Immature natural killer cell (primary cell): ENCODE results near the gene RIPK1. TPM values are rescaled to one million over a fixed set of nuclear protein-coding genes. Genes with fewer than 3 reads are reported as not detected.
"Not testable (repeated sequence)": the region's sequence is repeated elsewhere in the genome, so short reads cannot be mapped to it uniquely, and the experiment has no call there.

ENCODE experiments used
- DNase-seq, 3 donors: peaks; one replicate each; pipeline ENCODE4 v3.0.0; 2022; ENCODE audit warnings: mixed read lengths in 1 of 3
- H3K27ac Mint-ChIP-seq, 6 donors: one replicate each; pipeline ENCODE4 v1.8.0; 2020; ENCODE audit warnings: mixed read lengths in 6 of 6, mild to moderate bottlenecking in 5 of 6, inconsistent platforms in 4 of 6, moderate library complexity in 3 of 6
- H3K27me3 Mint-ChIP-seq, 3 donors: one replicate each; pipeline ENCODE4 v1.8.0; 2020 to 2021; ENCODE audit warnings: low read depth in 3 of 3, mild to moderate bottlenecking in 3 of 3, mixed read lengths in 3 of 3, moderate library complexity in 3 of 3, inconsistent platforms in 1 of 3
- H3K36me3 Mint-ChIP-seq, 3 donors: one replicate each; pipeline ENCODE4 v1.8.0; 2020; ENCODE audit warnings: mixed read lengths in 3 of 3, inconsistent platforms in 2 of 3, mild to moderate bottlenecking in 2 of 3
- H3K4me1 Mint-ChIP-seq, 2 donors: one replicate each; pipeline ENCODE4 v1.8.0; 2020; ENCODE audit warnings: inconsistent platforms in 2 of 2, mild to moderate bottlenecking in 2 of 2, mixed read lengths in 2 of 2, moderate library complexity in 1 of 2
- H3K4me3 Mint-ChIP-seq, 5 donors: one replicate each; pipeline ENCODE4 v1.8.0; 2020; ENCODE audit warnings: mild to moderate bottlenecking in 5 of 5, mixed read lengths in 5 of 5, inconsistent platforms in 3 of 5, moderate library complexity in 3 of 5
- H3K9me3 Mint-ChIP-seq, 6 donors: one replicate each; pipeline ENCODE4 v1.8.0; 2020; ENCODE audit warnings: mild to moderate bottlenecking in 6 of 6, mixed read lengths in 6 of 6, inconsistent platforms in 4 of 6, moderate library complexity in 3 of 6
- polyA plus RNA-seq, 3 donors: library from polyadenylated mRNA; unstranded; fragments of 300-500 nt; fragmentation: Illumina TruSeq; gene quantifications; one replicate each; pipeline ENCODE4 v1.2.3, GENCODE V29; 2021

RIPK1 gene
- 10 to 100 TPM; 13.8 to 32.6 (median 23.5) TPM for polyA plus RNA-seq

DNA sequence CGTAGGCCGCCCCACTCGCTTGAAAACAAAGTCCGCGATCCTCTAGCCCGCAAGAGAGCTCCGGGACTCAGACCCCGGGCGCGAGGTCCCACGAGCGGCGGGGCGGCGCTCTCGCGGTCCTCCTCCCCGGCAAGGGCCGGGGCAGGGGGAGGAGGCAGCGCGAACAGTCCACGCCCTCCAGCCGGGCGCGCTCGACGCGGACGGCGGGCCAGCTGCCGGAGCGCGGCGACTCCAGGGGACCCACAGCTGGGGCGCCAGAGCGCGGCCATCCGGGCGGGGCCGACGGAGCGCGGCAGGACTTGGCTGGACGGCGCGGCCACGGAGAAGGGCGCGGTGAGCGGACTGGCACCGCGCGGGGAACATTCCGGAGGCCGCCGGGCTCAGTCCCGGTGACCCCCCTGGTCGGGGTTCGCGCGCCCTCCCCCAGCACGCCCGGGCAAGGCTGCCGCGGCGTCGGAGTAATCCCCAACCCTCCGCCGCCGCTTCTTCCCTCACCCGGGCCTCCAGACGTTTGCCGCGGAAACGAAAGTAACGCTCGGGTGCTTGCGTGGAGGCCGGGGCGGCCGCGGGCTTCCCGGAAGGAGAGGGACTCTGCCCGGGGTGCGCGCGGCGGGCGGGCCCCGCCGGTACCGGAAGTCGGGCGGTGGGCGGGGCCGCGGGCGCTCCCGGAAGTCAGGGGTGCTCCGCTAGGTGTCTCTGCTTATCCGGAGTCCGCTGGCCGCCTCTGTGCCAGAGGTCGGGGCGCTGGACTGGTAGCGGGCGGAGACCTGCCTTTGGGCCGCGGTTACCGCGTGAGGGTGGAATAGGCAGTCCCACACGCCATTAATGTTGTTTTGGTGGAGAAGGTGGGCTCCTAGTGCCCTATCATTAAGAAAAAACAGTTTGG is at the start of gene RIPK1:
TSS of gene RIPK1 (plus strand) at position 166 of the 886 bp plus-strand sequence. CDS start 8,330 bp downstream, outside the sequence.
- peak; percentile 96 for DNase-seq
- H3K4me1 Mint-ChIP-seq, result peaks cover 64% of the 10 kb centered on the region in 2 donors

DNA sequence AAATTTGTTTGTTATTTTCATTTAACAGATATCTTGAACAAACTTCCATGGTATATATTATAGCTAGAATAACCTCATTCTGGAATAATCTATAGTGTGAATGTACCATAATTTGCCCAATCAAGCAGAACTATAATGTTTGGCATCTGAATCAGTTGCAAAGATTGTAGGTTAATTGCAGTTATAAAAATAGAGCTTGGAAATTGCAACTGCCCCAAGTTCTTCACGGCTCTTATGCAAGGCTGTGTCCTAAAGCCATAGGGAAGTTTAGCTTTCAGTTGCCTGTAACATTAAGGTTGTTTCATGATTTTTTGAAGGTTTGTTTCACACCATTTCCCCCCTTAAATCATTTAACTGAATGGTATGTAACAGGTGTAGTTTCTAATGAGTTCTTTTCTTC is 49.2 kb upstream of the RIPK1 start:
- Mint-ChIP-seq H3K27ac (peak overlapping the region in 3 of 6 donors; percentile 7 to 78 (median 66)), H3K27me3 (peaks cover 3 to 9% (median 4%) of the 10 kb centered on the region in 3 donors), H3K4me3 (no peak overlapping the region), H3K4me1 (peaks cover 16 to 17% of the 10 kb centered on the region in 2 donors), H3K9me3 (no peaks in the 10 kb centered on the region), H3K36me3 (peaks cover 25 to 39% (median 38%) of the 10 kb centered on the region in 3 donors)
- DNase-seq, result no peak

More for the DNA sequence above, at the start of gene RIPK1:
- H3K9me3 Mint-ChIP-seq, result no peaks in the 10 kb centered on the region
- peaks cover 6 to 29% (median 14%) of the 10 kb centered on the region in 3 donors for H3K27me3 Mint-ChIP-seq
- peak within 1 kb of the TSS; percentile 93 to 98 (median 96) for H3K4me3 Mint-ChIP-seq
- H3K27ac Mint-ChIP-seq, result peak within 1 kb of the TSS; percentile 93 to 99 (median 98)
- H3K36me3 Mint-ChIP-seq, result peaks cover 0 to 3% (median 0%) of the 10 kb centered on the region in 3 donors

DNA sequence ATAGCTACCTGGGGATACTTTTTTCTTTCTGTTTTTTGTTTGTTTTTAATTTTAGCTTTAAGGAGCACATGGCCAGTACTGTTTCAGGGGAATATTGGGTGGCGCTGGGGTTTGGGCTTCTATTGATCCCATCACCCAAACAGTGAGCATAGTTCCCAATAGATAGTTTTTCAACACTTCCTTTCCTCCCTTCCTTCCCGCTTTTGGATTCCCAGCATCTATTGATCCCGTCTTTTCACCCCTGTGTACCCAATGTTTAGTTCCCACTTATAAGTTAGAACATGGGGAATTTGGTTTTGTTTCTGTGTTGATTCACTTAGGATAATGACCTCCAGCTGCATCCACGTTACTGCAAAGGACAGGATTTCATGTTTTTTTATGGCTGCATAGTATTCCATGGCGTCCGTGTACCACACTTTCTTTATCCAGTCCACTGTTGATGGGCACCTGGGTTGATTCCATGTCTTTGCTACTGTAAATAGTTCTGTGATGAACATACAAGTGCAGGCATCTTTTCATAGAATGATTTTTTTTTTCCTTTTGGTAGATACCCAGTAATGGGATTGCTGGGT is 48.5 kb upstream of the RIPK1 start:
- peak overlapping the region in 5 of 6 donors; percentile 19 to 78 (median 66) for H3K27ac Mint-ChIP-seq

DNA sequence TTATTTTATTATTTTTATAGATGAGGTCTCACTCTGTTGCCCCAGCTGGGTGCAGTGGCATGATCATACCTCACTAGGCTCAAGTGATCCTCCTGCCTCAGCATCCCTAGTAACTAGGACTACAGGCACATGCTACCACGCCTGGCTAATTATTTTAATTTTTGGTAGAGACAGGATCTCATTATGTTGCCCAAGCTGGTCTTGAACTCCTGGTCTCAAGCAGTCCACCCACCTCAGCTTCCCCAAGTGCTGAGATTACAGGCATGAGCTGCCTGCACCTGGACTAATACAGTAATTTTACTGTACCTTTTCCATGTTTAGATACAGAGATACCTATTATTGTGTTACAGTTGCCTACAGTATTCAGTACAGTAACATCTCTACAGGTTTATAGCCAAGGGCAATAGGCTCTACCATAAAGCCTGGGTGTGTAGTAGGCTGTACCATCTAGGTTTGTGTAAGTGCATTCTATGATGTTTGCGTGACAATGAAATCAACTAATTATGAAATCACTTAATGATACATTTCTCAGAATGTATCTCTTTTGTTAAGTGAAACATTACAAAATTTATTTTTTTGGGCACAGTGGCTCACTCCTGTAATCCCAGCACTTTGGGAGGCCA is 47.2 kb upstream of the RIPK1 start:
- H3K9me3 Mint-ChIP-seq, H3K27ac Mint-ChIP-seq, H3K4me3 Mint-ChIP-seq, DNase-seq: not testable (repeated sequence)
- Mint-ChIP-seq H3K27me3 (peaks cover 3 to 10% (median 4%) of the 10 kb centered on the region in 3 donors), H3K36me3 (peaks cover 20 to 22% (median 21%) of the 10 kb centered on the region in 3 donors), H3K4me1 (peaks cover 33 to 36% of the 10 kb centered on the region in 2 donors)

More for the DNA sequence above, 48.5 kb upstream of the RIPK1 start:
- no peak for DNase-seq
- H3K36me3 Mint-ChIP-seq, result peaks cover 25 to 31% (median 31%) of the 10 kb centered on the region in 3 donors
- H3K4me1 Mint-ChIP-seq, result peaks cover 23 to 25% of the 10 kb centered on the region in 2 donors
- H3K27me3 Mint-ChIP-seq, result peaks cover 3 to 10% (median 4%) of the 10 kb centered on the region in 3 donors
- H3K9me3 Mint-ChIP-seq, result no peaks in the 10 kb centered on the region
- H3K4me3 Mint-ChIP-seq, result no peak overlapping the region

DNA sequence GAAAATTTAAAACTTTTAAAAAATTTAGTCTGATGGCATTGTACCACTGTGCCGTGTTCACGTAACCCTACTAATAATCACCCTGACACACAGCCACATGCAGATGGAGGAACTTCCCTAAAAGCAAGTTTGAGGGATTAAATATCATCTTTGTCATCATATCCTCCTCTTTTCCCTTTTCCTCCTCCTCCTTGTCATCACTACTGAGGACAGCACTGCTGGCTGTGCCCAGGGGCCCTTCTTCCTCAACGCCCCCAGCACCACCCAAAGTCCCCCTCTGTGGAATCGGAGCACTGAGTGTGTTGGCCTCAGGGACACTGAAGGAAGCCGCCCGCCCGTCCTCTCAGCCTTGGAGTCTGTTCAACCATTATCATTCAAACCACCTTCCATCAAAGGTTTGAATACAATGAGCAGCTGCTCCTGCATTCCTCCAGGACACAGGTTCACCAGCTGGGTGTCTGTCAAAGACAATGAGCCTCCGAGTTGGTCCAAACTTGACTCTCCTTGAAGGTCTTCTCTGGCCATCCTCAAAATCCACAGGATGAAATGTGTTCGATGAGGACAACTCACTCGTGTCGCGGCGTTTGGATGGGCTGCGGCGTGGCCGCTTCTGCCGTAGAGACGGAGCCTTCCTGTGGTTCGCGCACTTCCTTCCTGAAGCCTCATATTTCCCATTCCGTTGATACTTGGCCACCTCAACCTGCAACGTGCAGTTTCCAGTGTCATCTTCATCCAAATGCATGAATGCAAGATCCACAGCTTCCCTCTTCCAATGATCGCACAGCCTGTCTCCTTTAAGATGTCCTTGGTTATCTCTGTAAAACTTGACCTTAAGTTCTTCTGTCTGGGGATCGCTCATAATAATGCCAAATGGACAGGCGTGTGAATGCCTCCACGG is 45.3 kb upstream of the RIPK1 start:
- DNase-seq, result peak; percentile 19 to 37 (median 30)
- Mint-ChIP-seq H3K36me3 (peaks cover 11 to 17% (median 15%) of the 10 kb centered on the region in 3 donors), H3K4me3 (peak overlapping the region; percentile 83 to 96 (median 94)), H3K9me3 (no peaks in the 10 kb centered on the region), H3K27ac (peak overlapping the region; percentile 88 to 95 (median 90)), H3K27me3 (peaks cover 3 to 12% (median 8%) of the 10 kb centered on the region in 3 donors), H3K4me1 (peaks cover 47 to 50% of the 10 kb centered on the region in 2 donors)

DNA sequence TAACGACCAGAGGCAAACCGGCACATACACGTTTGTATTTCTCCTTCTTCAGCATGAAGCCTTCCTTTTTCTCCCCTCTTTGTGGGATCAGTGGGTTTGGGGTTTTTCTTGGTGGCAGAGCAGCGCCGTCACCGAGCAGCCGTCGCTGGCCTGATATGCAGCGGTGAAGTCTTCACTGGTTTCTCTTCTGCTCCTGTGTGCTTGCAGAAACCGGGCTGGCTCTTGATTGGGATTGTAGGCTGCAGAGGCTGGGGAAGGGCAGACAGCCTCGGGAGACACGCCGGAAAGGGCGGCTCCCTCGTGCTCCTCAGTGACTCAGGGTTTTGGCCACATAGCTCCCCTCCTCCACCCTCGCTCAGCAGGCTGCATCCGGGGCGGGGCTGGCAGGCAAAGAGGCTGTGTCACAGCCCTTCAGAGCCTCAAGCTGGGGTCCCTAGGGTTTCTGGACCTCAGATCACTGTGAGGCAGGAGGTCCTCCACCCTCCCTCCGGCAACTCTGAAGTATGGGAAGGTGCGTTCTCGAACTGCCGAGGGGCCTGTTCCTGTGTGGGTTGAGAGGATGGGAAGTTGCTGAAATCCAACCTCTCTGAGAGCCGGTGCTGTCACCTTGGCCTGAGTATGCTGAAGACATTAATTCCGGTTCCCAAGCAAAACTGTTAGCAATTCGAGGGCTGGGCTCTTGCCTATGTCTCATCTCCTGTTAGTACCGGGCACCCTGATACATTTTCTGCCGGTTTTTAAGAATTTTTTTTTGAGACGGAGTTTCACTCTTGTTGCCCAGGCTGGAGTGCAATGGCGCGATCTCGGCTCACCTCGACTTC is 44.4 kb upstream of the RIPK1 start:
- Mint-ChIP-seq H3K27ac (peak overlapping the region; percentile 88 to 95 (median 90)), H3K4me1 (peaks cover 56 to 58% of the 10 kb centered on the region in 2 donors), H3K27me3 (peaks cover 6 to 14% (median 8%) of the 10 kb centered on the region in 3 donors), H3K9me3 (no peaks in the 10 kb centered on the region), H3K36me3 (peaks cover 8 to 16% (median 14%) of the 10 kb centered on the region in 3 donors), H3K4me3 (peak overlapping the region; percentile 83 to 96 (median 94))
- peak; percentile 77 to 80 (median 79) for DNase-seq

DNA sequence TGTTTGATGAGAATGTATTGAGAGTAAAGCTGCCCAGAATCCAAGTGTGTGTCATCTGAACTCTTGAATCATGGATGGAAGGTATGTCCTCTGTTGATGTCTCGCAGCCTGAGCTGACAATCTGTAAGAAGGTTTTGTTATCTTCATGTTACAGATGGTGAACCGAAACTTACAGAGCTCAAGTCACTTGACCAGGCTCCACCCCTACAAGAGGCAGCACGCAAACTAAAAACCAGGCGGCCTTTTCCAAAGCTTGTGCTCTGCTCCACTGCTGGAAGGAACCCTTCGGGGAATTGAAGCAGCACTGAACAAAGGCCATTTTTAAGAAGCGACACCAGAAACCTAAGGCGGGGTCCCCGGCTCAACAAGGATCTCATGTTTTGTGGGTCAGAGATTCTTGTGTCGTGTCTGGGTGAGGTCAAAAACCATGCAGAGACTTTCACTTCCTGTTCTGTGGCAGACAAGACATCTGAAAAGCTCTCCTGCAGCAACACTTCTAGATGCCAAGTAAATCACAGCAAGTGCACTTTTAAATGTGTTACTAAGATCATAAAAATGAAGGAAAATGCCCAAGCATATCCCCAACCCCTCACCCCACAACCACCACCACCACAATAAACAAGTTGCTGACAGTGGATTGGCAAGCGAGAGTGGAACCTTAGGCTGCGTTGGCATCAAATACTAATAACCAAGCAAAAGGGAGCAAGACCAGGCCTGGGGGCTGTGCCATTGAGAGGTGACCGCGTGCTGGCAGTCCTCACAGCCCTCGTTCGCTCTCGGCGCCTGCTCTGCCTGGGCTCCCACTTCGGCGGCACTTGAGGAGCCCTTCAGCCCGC is 41.3 kb upstream of the RIPK1 start:
- peaks cover 57 to 59% of the 10 kb centered on the region in 2 donors for H3K4me1 Mint-ChIP-seq
- peak overlapping the region; percentile 36 to 95 (median 92) for H3K27ac Mint-ChIP-seq

DNA sequence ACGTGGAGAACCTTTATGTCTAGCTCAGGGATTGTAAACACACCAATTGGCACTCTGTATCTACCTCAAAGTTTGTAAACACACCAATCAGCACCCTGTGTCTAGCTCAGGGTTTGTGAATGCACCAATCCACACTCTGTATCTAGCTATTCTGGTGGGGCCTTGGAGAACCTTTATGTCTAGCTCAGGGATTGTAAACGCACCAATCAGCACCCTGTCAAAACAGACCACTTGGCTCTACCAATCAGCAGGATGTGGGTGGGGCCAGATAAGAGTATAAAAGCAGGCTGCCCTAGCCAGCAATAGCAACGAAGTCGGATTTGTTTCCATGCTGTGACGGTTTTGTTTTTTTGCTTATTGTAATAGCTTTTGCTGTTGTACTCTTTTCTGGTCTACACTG is 40.1 kb upstream of the RIPK1 start:
- not testable (repeated sequence) for DNase-seq, H3K36me3 Mint-ChIP-seq, H3K9me3 Mint-ChIP-seq
- Mint-ChIP-seq H3K4me3 (peak overlapping the region; percentile 5 to 21 (median 15)), H3K27ac (peak overlapping the region in 2 of 6 donors; percentile 68 to 71), H3K4me1 (peaks cover 50 to 51% of the 10 kb centered on the region in 2 donors), H3K27me3 (peaks cover 10 to 23% (median 13%) of the 10 kb centered on the region in 3 donors)

More for the DNA sequence above, 41.3 kb upstream of the RIPK1 start:
- Mint-ChIP-seq H3K27me3 (peaks cover 8 to 20% (median 8%) of the 10 kb centered on the region in 3 donors), H3K4me3 (peak overlapping the region; percentile 74 to 91 (median 80)), H3K9me3 (no peaks in the 10 kb centered on the region), H3K36me3 (peaks cover 0 to 6% (median 0%) of the 10 kb centered on the region in 3 donors)
- DNase-seq, result peak; percentile 50 to 71 (median 70)

DNA sequence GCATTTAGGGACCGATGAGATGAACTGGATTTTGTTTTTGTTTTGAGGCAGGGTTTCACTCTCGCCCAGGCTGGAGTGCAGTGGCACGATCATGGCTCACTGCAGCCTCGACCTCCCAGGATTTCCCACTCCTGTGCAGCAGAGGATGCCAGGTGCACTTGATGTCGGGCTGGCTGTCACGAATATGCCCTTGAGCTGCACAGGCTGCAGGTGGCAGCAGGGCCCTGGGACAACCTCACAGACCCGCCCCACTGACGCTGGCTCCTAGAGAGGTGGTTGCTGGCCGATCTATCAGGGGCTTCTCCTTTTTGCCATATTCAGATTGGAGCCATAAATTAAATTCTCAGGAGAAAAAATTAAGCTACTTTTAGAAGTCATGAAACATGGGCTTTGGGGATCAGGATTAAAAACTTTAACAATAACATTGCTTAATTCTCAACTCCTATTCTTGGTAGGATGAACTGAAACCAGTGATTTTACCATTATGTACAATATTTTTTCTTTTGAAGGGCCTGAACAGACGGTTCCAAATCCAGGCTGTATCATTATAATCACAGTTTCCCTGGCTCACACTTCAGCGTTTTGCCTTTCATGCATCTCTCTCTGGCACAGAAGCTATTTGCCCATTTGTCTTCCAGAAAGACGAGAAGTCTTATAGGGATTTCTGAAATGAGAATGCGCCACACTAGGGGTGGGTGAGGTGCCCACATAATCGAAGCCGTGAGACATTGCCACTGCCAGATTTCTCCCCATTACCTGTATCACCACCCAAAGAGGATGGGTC is 36.2 kb upstream of the RIPK1 start:
- DNase-seq, result no peak
- no peak overlapping the region for H3K27ac Mint-ChIP-seq
- no peaks in the 10 kb centered on the region for H3K9me3 Mint-ChIP-seq

DNA sequence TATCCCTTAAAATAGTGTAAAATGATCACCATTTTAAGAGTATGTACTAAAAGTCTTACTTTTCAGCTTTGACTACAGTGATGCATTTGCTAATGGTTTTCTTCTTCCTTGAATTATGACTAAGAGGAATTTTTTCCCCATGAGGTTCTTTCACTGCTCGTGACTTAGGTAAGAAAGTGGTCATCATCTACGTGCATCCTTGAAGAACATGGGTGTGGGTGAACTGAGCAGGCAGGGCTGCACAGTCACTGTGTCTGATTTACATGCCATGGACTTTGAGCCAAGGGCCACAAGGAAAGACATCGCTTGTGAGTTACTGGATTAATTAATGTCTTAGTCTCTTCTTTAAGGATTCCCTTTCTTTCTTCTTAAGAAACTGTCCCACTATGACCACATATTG is 35.3 kb upstream of the RIPK1 start:
- Mint-ChIP-seq H3K4me3 (no peak overlapping the region), H3K27ac (no peak overlapping the region), H3K4me1 (peaks cover 9 to 10% of the 10 kb centered on the region in 2 donors), H3K27me3 (peaks cover 8 to 21% (median 12%) of the 10 kb centered on the region in 3 donors), H3K36me3 (no peaks in the 10 kb centered on the region), H3K9me3 (no peaks in the 10 kb centered on the region)
- DNase-seq, result no peak

More for the DNA sequence above, 36.2 kb upstream of the RIPK1 start:
- peaks cover 9 to 19% (median 11%) of the 10 kb centered on the region in 3 donors for H3K27me3 Mint-ChIP-seq
- no peaks in the 10 kb centered on the region for H3K36me3 Mint-ChIP-seq
- H3K4me1 Mint-ChIP-seq, result peaks cover 14% of the 10 kb centered on the region in 2 donors
- no peak overlapping the region for H3K4me3 Mint-ChIP-seq

DNA sequence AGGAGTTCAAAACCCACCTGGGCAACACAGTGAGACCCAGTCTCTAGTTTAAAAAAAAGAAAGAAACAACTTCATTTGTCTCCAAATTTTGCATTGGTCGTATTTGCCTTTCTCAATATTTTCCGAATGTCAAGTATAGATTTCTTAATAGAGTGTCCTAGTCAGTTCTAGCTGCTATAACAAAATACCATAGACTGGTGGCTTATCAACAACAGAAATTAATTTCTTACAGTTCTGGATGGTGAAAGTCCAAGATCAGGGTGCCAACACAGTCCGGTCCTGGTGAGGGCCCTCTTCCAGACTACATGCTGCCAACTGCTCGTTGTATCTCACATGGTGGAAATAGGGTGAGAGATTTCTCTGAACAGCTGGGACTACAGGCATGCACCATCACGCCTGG is 34.6 kb upstream of the RIPK1 start:
- no peaks in the 10 kb centered on the region for H3K9me3 Mint-ChIP-seq
- no peak overlapping the region for H3K4me3 Mint-ChIP-seq
- H3K27ac Mint-ChIP-seq, result no peak overlapping the region
- DNase-seq, result no peak
- H3K36me3 Mint-ChIP-seq, result no peaks in the 10 kb centered on the region
- H3K4me1 Mint-ChIP-seq, result peaks cover 2 to 3% of the 10 kb centered on the region in 2 donors
- H3K27me3 Mint-ChIP-seq, result peaks cover 8 to 21% (median 9%) of the 10 kb centered on the region in 3 donors
